Raji (cell line): ENCODE measurements around the gene HCRT.

Experiments used
- POLR2A ChIP-seq: IDR thresholded peaks from 2 replicates; pipeline ENCODE4 v1.6.1; 2011; ENCODE audit warnings: low read depth, low read length, control low read depth; ENCODE audit not compliant: insufficient read depth

HCRT gene

GRCh38 chr17:42184713-42185620, at the start of gene HCRT:
TSS of gene HCRT (minus strand) at chr17:42185452. CDS start at chr17:42185365, 87 bp downstream.
- no peak for TF ChIP-seq POLR2A

- no peak for TF ChIP-seq POLR2A
These were observed 48.7 kb upstream of the HCRT start for GRCh38 chr17:42233994-42234393.

GRCh38 chr17:42233156-42233555, 47.9 kb upstream of the HCRT start:
- no peak for TF ChIP-seq POLR2A

GRCh38 chr17:42230225-42230624, 45.0 kb upstream of the HCRT start:
- TF ChIP-seq POLR2A, result no peak

- no peak for TF ChIP-seq POLR2A
These were observed 42.8 kb upstream of the HCRT start for GRCh38 chr17:42227849-42228700.

- no peak for TF ChIP-seq POLR2A
These were observed 40.4 kb upstream of the HCRT start for GRCh38 chr17:42225646-42226045.

GRCh38 chr17:42224651-42225050, 39.4 kb upstream of the HCRT start:
- TF ChIP-seq POLR2A, result no peak

GRCh38 chr17:42221886-42222745, 36.9 kb upstream of the HCRT start:
- no peak for TF ChIP-seq POLR2A

GRCh38 chr17:42214156-42214555, 28.9 kb upstream of the HCRT start:
- no peak for TF ChIP-seq POLR2A

- TF ChIP-seq POLR2A, result no peak
These were observed 27.1 kb upstream of the HCRT start for GRCh38 chr17:42212382-42212781.

GRCh38 chr17:42210046-42210445, 24.8 kb upstream of the HCRT start:
- no peak for TF ChIP-seq POLR2A

GRCh38 chr17:42203354-42203753, 18.1 kb upstream of the HCRT start:
- TF ChIP-seq POLR2A, result no peak

GRCh38 chr17:42202696-42203095, 17.4 kb upstream of the HCRT start:
- no peak for TF ChIP-seq POLR2A

GRCh38 chr17:42202159-42202558, 16.9 kb upstream of the HCRT start:
- TF ChIP-seq POLR2A, result no peak

GRCh38 chr17:42201458-42201772, 16.2 kb upstream of the HCRT start:
- TF ChIP-seq POLR2A, result no peak
